ENCODE data around the gene PDZRN4.

DNA sequence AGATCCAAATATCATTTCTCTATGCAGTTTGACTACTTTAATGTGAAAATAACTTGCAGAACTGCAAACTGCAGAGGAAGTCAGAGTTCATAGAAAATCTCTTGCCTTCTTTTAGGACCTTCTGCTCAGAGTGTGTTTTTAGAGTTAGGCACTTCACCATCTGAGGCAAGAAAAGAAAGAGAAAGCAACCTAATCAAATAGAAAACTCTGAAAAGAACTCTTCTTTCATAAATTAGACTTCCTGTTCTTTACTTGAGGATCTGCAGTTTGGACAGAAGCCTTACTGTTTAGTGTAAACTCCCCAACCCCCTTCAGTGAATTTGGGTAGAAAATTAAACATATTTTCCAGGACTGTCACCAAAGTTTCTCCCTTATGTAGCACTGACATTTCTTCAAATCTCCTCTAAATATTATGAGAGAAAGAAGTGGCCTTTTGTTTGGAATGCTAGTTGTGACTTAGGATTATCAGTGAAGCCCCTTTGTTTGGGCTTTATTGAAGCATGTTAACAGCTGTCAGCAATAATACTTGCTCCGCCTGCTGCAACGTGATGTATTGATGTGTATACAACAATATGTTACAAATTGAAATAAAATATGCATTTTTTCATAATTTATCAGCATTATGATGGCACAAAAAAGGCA is 99.5 kb downstream of the PDZRN4 start:
- TF ChIP-seq, protein P1, sequence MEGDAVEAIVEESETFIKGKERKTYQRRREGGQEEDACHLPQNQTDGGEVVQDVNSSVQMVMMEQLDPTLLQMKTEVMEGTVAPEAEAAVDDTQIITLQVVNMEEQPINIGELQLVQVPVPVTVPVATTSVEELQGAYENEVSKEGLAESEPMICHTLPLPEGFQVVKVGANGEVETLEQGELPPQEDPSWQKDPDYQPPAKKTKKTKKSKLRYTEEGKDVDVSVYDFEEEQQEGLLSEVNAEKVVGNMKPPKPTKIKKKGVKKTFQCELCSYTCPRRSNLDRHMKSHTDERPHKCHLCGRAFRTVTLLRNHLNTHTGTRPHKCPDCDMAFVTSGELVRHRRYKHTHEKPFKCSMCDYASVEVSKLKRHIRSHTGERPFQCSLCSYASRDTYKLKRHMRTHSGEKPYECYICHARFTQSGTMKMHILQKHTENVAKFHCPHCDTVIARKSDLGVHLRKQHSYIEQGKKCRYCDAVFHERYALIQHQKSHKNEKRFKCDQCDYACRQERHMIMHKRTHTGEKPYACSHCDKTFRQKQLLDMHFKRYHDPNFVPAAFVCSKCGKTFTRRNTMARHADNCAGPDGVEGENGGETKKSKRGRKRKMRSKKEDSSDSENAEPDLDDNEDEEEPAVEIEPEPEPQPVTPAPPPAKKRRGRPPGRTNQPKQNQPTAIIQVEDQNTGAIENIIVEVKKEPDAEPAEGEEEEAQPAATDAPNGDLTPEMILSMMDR (IDR thresholded peaks at IDR 0.05; ENCODE audit: insufficient read depth, low read length, poor library complexity, severe bottlenecking) = no peak
- TF ChIP-seq EZH2phosphoT487 (conservative IDR thresholded peaks at IDR 0.05; ENCODE audit: low read length) = no peak
